Measurements from ENCODE around the gene PLCH1.

- TF ChIP-seq CTCF (IDR thresholded peaks at IDR 0.05; ENCODE audit: low read depth, low read length) (no peak), EZH2phosphoT487 (IDR thresholded peaks at IDR 0.05; ENCODE audit: low read depth) (no peak)
Observed at GRCh38 chr3:155404486-155404885, 340.4 kb downstream of the PLCH1 start.
